GM12892 (cell line): ENCODE data around the gene ITPRID2.

Source experiments
- POLR2A ChIP-seq: IDR thresholded peaks from 2 replicates; pipeline ENCODE4 v1.6.1; 2011; ENCODE audit warnings: low read depth, low read length, control low read depth
- POLR2AphosphoS5 ChIP-seq: IDR thresholded peaks from 2 replicates; pipeline ENCODE4 v1.6.1; 2011; ENCODE audit warnings: low read depth, low read length, control low read depth

- no peak for TF ChIP-seq POLR2A
- TF ChIP-seq POLR2AphosphoS5: no peak
Observed at GRCh38 chr2:181862583-181863281, 28.8 kb upstream of the ITPRID2 start.
